ENCODE results near the gene RAB22A. TPM values are rescaled to one million over a fixed set of nuclear protein-coding genes. Genes with fewer than 3 reads are reported as not detected.

The RAB22A gene
- total RNA-seq, 1 donor from 2014 or later = 17.8 TPM

GRCh38 chr20:58381627-58382026, 72.1 kb downstream of the RAB22A start:
- Histone ChIP-seq H3K27ac (no peak overlapping the region), H3K4me3 (no peak overlapping the region), H3K9me3 (no peaks in the 10 kb centered on the region), H3K36me3 (no peaks in the 10 kb centered on the region), H3K27me3 (no peaks in the 10 kb centered on the region), H3K4me1 (no peaks in the 10 kb centered on the region)
- no peak for TF ChIP-seq CTCF (IDR thresholded peaks at IDR 0.05)
- intact Hi-C loops (cut with DNase I) = loop anchor here (10.0 kb wide), 1 partner anchor 147 kb away; no protein-coding TSS in a partner anchor
- DNase-seq (ENCODE audit: low spot score in 2 of 2) = no peak

GRCh38 chr20:58382096-58382495, 72.6 kb downstream of the RAB22A start:
- intact Hi-C loops (cut with DNase I) = loop anchor here (10.0 kb wide), 1 partner anchor 147 kb away; no protein-coding TSS in a partner anchor

DNA sequence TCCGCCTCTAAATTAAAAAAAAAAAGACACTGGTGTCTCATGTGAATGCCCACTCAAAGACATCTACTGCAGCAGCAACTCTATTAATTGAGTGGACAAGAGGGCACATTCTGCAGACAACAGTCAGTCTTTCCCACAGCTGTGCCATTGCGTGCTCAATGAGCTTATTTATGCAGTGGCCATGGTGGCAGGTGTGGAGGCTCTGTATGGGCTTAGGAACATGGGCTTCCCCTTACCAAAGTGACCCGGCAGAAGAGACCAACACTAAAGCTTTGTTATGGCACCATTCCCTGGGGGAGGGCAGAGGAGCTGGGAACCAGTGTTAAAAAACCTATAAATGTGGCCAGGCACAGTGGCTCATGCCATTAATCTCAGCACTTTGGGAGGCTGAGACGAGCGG, 75.3 kb downstream of the RAB22A start:
- Histone ChIP-seq H3K4me1 (no peaks in the 10 kb centered on the region), H3K27me3 (no peaks in the 10 kb centered on the region), H3K4me3 (no peak overlapping the region), H3K27ac (no peak overlapping the region), H3K36me3 (no peaks in the 10 kb centered on the region), H3K9me3 (no peaks in the 10 kb centered on the region)
- TF ChIP-seq CTCF (IDR thresholded peaks at IDR 0.05) = no peak
- intact Hi-C loops (cut with DNase I) = loop anchor here (10.0 kb wide), 1 partner anchor 150 kb away; no protein-coding TSS in a partner anchor
- DNase-seq (ENCODE audit: low spot score in 2 of 2) = no peak

More at GRCh38 chr20:58382096-58382495, 72.6 kb downstream of the RAB22A start:
- Histone ChIP-seq H3K4me3 (no peak overlapping the region), H3K27me3 (no peaks in the 10 kb centered on the region), H3K4me1 (no peaks in the 10 kb centered on the region), H3K36me3 (no peaks in the 10 kb centered on the region), H3K27ac (no peak overlapping the region), H3K9me3 (no peaks in the 10 kb centered on the region)
- DNase-seq (ENCODE audit: low spot score in 2 of 2) = no peak
- no peak for TF ChIP-seq CTCF (IDR thresholded peaks at IDR 0.05)

GRCh38 chr20:58388028-58388601, 78.6 kb downstream of the RAB22A start:
- intact Hi-C loops (cut with DNase I) = loop anchor here (2.0 to 10.0 kb wide), 4 partner anchors 153 to 805 kb away; partner anchors contain the start of genes NPEPL1 and STX16

DNA sequence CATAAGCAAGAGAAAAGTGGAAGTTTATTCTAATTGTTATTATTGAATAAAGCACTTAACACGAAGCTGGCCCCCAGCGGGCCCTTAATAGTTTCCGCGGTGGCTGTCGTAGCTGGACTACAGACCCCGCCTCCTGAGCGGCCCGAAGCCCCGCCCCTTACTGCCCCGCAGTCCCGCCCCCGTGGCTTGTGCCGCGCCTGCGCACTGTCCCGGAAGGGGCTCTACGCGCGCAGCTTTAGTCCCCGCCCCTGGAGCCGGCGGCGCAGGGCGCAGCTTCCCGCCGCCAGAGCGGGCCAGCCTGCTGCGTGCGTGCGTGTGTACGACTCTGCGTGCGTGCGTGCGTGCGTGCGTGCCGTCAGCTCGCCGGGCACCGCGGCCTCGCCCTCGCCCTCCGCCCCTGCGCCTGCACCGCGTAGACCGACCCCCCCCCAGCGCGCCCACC, 79.4 kb downstream of the RAB22A start, which contains the start of gene VAPB:
TSS of gene VAPB (plus strand) at position 348 of the 442 bp plus-strand sequence. CDS start 231 bp downstream, outside the sequence.
- no peak for TF ChIP-seq CTCF (IDR thresholded peaks at IDR 0.05)
- Histone ChIP-seq H3K4me1 (peaks cover 3 to 15% of the 10 kb centered on the region in 2 donors), H3K27ac (peak within 1 kb of the TSS; percentile 81 to 91), H3K27me3 (no peaks in the 10 kb centered on the region), H3K9me3 (no peaks in the 10 kb centered on the region), H3K36me3 (no peaks in the 10 kb centered on the region), H3K4me3 (peak within 1 kb of the TSS; percentile 73 to 79)
- intact Hi-C loops (cut with DNase I) = loop anchor here (1.0 to 10.0 kb wide), 5 partner anchors 80 to 806 kb away; partner anchors contain the start of genes NPEPL1, RAB22A and STX16
- peak; percentile 69 to 96 for DNase-seq (ENCODE audit: low spot score in 2 of 2)

More at GRCh38 chr20:58388028-58388601, 78.6 kb downstream of the RAB22A start:
- DNase-seq (ENCODE audit: low spot score in 2 of 2) = no peak
- no peak for TF ChIP-seq CTCF (IDR thresholded peaks at IDR 0.05)
- Histone ChIP-seq H3K36me3 (no peaks in the 10 kb centered on the region), H3K4me1 (peaks cover 3 to 15% of the 10 kb centered on the region in 2 donors), H3K4me3 (peak overlapping the region; percentile 73 to 79), H3K27ac (no peak overlapping the region), H3K9me3 (no peaks in the 10 kb centered on the region), H3K27me3 (no peaks in the 10 kb centered on the region)

All from ascending aorta (tissue), 2 donors.